Retinal pigment epithelial cell (primary cell): ENCODE results near the gene TMEM174.

ENCODE experiments used
- DNase-seq: peaks from one replicate; pipeline ENCODE4 v3.0.0-alpha.2; 2010; ENCODE audit warnings: low read depth
- H3K4me3 ChIP-seq: 2 replicates; pipeline ENCODE4 v1.5.1; 2011; ENCODE audit warnings: mild to moderate bottlenecking, low read length, control low read depth, moderate library complexity
- TF ChIP-seq, protein P1 (sequence below): conservative IDR thresholded peaks from 2 replicates; pipeline ENCODE4 v1.5.1; 2011; ENCODE audit warnings: low read depth, low read length, control low read depth, inconsistent platforms

The TMEM174 gene

GRCh38 chr5:73132759-73133158 is 40.2 kb upstream of the TMEM174 start:
- DNase-seq = no peak
- TF ChIP-seq, protein P1, sequence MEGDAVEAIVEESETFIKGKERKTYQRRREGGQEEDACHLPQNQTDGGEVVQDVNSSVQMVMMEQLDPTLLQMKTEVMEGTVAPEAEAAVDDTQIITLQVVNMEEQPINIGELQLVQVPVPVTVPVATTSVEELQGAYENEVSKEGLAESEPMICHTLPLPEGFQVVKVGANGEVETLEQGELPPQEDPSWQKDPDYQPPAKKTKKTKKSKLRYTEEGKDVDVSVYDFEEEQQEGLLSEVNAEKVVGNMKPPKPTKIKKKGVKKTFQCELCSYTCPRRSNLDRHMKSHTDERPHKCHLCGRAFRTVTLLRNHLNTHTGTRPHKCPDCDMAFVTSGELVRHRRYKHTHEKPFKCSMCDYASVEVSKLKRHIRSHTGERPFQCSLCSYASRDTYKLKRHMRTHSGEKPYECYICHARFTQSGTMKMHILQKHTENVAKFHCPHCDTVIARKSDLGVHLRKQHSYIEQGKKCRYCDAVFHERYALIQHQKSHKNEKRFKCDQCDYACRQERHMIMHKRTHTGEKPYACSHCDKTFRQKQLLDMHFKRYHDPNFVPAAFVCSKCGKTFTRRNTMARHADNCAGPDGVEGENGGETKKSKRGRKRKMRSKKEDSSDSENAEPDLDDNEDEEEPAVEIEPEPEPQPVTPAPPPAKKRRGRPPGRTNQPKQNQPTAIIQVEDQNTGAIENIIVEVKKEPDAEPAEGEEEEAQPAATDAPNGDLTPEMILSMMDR = no peak
- H3K4me3 ChIP-seq = no peak overlapping the region

GRCh38 chr5:73135021-73135420 is 38.0 kb upstream of the TMEM174 start:
- no peak overlapping the region for H3K4me3 ChIP-seq
- TF ChIP-seq, protein P1 = no peak
- DNase-seq = no peak

DNA sequence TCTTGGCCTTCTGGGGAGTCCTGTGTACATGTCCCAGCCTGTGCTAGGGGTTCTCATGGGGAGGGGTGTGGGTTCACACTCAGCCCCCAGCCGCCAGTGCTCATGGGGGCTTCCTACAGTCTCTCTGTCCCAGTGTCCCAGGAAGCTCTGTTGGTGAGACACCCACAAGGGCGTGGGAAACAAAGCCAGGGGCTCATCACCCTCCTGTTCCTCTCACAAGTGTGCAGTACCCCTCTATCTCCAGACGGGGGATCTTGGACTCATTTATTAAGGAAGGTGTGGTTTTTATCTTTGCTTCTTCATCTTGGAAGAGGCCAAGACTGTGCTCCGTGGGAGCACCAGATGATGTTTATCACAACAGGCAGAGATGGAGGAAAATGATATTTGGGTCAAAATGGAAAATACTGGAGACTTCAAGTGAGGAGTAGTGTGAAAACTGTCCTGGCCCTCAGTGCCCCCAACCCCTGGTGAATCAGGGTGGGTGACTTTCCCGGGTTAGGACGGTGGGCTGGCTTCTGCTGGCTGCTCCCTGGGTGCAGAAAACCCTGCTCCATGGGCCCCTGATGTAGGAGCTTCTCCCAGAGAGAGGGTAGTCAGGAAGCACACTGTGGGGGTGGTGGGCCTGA is 37.5 kb upstream of the TMEM174 start:
- TF ChIP-seq, protein P1 = peak; percentile 56
- DNase-seq = no peak
- no peak overlapping the region for H3K4me3 ChIP-seq

GRCh38 chr5:73136055-73136562 is 36.9 kb upstream of the TMEM174 start:
- H3K4me3 ChIP-seq = no peak overlapping the region

GRCh38 chr5:73137563-73138530 is 35.1 kb upstream of the TMEM174 start:
- H3K4me3 ChIP-seq = no peak overlapping the region
- TF ChIP-seq, protein P1 = no peak
- no peak for DNase-seq

More at GRCh38 chr5:73136055-73136562, 36.9 kb upstream of the TMEM174 start:
- peak; percentile 54 for DNase-seq
- TF ChIP-seq, protein P1 = no peak

DNA sequence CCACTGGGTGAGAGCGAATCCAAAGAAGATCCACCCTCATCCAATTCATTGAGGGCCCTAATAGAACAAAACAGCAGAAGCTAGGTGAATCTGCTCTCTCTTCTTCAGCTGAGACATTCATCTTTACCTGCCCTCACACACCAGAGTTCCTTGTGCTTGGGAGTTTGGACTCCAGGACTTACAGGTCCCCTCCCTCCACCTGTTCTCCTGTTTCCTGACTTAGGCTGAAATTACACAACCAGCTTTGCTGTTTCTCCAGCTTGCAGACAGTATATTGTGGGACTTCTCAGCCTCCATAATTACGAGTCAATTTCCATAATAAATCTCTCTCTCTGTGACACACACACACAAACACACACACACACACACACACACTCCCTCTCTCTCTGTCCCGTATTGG is 33.5 kb upstream of the TMEM174 start:
- no peak overlapping the region for H3K4me3 ChIP-seq
- DNase-seq = no peak
- TF ChIP-seq, protein P1 = no peak
